AML-193 (cell line): ENCODE measurements around the gene NIPAL4.

ENCODE experiments used
- DNase-seq, 2 experiments: peaks; one replicate each; lab custom pipeline; 2025; lab: John Stamatoyannopoulos, UW

The NIPAL4 gene

DNA sequence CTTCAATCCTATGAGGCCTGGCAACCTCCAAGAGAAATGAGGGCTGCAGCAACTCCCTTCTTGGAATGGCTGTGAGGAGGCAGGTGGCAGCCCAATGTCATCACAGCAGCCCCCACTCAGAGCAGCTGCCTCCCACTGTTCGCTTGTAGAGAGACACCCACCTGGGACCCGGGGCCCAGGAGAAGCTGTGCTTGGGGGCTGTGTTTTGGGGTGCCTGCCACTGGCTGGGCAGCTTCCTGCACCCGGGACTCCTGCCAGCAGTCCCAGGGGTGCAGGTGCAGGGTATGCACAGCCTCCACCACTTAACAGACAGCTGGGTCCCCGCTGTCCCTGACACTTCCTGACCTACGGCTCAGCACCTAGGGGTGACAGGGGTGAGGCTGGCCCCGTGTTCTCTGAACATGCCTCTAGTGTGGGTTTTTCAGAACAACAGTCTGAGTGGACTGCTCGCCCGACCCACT, 26.2 kb downstream of the NIPAL4 start:
- no peak for DNase-seq

- no peak for DNase-seq
Measured at GRCh38 chr5:157486861-157487260, 26.8 kb downstream of the NIPAL4 start.

DNA sequence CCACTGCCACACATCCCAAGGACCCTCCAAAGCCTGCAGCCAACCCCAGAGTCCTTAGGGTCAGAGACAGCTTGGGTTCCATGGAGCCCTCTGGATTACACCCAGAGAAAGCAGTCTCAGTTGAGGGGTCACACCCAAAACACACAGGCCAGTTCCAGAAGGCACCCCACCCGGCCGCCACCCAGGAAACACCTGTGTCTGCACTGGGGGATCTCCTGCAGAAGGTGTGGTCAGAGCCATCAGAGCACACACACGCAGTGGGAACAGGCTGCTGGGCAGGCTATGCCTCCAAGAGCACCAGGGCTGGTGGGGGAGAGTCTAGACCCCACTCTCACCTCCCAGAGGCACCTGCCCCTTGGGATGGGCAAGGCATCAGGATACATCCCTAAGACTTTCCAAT, 27.3 kb downstream of the NIPAL4 start:
- no peak for DNase-seq

- DNase-seq = no peak
Measured at GRCh38 chr5:157491471-157491995, 31.5 kb downstream of the NIPAL4 start.

GRCh38 chr5:157492886-157493285, 32.9 kb downstream of the NIPAL4 start:
- no peak for DNase-seq

DNA sequence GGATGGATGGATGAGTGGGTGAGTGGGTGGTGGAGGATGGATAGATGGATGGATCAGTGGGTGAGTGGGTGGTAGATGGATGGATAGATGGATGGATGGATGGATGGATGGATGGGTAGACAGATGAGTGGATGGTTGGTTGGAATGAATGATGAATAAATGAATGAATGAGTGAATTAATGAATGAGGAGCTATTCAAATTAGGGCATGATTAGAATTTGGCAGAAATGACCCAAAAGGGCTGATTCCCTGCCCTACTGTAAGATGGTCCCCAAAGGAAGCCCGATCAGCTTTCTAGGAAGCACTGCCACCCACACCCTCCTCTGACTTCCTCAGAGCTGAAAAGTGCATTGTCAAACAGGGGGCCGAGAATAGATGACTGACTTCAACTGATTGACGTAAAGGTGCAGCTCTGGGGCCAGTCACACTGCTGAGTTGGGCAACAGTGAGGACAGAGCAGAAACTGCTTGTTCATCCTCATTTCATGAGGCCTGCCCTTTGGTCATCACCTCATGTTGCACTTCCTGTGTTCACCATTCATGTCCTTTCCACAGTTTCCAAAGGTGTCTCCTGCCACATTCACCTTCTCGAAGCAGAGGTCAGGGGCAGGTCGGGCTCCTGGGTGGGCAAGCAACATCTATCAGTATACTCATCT, 34.3 kb downstream of the NIPAL4 start:
- DNase-seq = peak in 1 of 2 experiments; percentile 2

GRCh38 chr5:157496864-157497263, 36.9 kb downstream of the NIPAL4 start:
- no peak for DNase-seq

GRCh38 chr5:157497875-157498611, 38.0 kb downstream of the NIPAL4 start:
- DNase-seq = no peak

DNA sequence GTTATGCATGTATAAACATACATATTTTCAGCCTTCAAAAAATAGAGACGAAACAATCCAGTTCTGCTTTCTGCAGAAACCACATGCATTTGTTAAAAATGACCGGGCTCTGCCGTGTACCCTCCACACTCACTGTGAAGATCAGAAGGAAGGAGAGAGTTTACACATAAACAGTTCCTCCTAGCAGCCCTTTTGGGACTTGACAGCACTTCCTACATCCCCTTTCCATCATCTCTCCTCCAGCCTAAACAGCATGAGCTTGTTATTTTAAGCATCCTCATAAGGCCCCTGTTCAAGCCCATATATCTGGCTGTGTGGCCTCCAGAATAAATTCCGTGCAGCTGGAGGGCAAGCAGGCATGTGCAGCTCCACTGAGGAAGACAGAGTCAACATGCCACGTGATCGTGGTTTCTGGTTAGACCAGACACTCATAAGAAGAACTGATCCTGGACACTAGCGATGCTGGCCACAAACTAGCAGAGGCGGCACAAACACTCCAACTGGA, 42.2 kb downstream of the NIPAL4 start:
- DNase-seq = no peak

GRCh38 chr5:157504053-157504452, 44.0 kb downstream of the NIPAL4 start:
- DNase-seq = no peak

- DNase-seq = no peak
Measured at GRCh38 chr5:157505496-157505895, 45.5 kb downstream of the NIPAL4 start.

DNA sequence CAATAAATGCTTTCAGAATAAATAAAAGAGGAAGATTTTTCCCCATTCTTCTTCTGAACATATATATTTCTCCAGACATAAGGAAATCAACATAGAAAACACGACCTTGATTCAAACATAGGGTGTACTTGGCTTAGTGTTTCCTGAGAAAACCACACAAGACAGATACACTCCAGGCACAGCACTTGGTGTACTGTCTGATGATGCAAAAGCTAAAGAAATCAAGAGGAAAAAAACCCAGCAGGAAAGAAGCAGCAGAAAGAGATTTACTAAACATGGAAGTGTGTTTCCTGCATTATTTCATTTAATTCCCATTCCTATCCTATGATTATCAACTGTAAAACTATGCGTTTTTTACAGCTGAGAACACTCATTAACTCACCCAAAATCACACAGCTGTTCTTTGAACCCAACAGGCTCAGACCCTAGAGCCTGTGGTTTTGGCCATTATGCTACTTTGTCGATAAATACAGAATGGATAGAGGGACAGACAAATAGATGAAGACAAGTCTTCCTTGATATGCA, 46.1 kb downstream of the NIPAL4 start:
- DNase-seq = no peak

GRCh38 chr5:157506981-157507780, 47.2 kb downstream of the NIPAL4 start:
- no peak for DNase-seq

DNA sequence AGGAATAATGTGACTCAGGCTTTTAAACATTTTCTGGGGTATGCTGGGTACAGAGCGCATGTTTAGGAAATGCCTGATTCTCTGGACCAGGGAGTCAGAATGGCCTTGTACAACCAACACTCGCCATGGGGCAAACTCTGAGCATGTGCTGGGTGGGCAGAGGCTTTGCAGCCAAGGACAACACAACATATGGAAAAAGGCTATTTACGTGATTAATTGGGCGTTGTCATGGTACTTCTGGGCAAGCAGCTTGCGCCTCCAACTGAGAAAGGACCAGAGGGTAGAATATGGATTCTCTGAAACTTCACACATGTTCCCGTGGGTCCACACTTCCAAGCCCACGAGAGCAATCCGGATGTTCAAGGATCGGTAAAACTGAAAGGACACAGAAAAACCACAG, 49.1 kb downstream of the NIPAL4 start:
- no peak for DNase-seq

DNA sequence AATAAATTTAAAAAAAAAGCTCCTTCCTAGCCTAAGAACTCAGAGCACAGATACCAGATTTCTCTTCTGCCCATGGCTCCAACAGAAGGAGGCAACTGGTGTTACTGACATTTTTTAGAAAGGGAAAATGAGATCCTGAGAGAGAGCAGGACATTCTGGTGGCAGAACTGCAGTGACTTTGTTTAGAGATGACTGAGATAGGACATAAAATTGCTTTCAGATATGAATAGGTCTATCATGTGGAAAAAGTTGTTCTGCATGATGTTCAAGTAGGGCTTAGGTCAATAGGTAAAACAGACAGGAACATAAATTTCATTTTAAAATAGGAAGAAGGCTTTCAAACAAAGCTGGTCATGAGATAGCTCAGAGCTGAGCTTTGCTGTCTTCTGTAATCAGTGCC, 49.6 kb downstream of the NIPAL4 start:
- DNase-seq = no peak

GRCh38 chr5:157510682-157511081, 50.7 kb downstream of the NIPAL4 start:
- DNase-seq = no peak

- no peak for DNase-seq
Measured at GRCh38 chr5:157511651-157512644, 51.9 kb downstream of the NIPAL4 start.

DNA sequence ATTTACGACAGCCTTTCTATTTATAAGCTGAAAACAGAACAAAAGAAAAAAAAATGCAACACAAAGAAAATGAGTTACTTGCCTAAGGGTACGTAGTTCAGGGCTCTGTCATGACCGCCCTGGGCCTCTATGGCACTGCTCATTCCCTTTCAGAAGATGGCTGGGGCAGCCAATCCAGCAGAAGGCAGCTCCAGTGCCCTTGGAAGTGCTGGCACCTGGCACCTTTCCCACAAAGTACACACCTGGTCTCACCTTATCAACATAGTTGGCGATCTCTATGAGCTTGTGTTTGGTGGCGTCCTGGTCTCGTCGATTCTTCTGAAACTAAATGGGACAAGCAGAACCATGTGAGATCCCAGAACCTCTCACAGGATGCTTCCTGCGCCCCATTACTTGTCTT, 53.2 kb downstream of the NIPAL4 start:
- DNase-seq = no peak

DNA sequence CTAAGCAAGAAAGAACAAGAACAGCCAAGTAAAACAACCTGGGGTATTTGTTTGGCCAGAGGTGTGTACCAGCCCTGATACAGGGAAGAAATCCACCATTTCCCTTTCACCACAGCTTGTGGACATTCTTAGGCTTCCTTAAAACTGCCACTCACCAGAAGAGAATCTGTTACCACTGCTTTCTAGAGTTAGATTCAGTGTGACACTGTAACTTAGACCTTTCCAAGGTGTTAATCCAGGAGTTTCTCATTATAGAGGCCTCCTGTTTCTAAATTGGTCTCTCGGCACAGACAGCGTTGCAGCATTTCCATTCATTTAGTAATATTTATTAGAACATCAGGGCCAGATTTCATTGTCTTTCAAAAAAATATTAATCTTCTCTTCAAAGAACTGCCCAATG, 55.0 kb downstream of the NIPAL4 start:
- no peak for DNase-seq

- no peak for DNase-seq
Measured at GRCh38 chr5:157516006-157516405, 56.0 kb downstream of the NIPAL4 start.
